Suppressor macrophage (primary cell): ENCODE results near the gene GLYATL1.
A peak's percentile ranks its signal among the peaks of the same experiment; 100 is the strongest.

Experiments used
- DNase-seq, 4 experiments: peaks; one replicate each; pipeline ENCODE4 v3.0.0-alpha.2; 2020 to 2022

Gene GLYATL1

DNA sequence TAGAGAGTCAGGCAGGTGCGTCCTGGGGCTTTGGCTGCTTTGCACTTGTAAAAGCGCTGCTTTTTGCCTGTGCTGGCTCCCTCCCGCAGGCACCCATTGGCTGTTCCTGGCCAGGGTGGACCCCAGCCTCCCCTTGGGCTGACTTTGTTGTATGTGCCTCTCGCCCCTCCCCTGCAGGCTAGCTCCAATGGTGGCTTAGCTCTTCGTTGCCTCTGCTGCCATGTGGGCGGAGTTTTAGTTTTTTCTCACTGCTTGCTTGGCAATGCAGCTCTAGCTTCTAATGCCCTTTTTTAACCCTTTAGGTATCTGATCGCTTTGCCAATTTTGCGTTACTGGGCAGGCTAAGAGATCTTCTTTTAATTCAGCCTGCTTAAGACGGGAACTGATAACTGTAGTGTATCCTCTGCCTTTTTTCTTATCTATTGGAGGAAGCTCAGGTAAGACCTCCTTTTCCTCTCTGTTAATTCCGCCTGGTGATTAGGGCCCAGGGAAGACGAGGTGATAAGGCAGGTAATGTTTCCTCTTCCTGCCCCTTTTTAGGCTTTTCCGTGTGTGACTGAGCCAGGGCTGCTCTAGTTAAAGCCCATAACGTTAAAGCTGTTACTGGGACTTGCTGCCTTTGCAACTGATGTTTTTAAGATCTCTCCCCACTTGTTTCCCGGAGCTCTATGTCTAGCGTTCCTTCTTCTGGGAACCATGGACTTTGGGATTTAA lies 11.7 kb upstream of the GLYATL1 start:
- peak in 2 of 4 experiments; percentile 15 to 18 for DNase-seq

DNA sequence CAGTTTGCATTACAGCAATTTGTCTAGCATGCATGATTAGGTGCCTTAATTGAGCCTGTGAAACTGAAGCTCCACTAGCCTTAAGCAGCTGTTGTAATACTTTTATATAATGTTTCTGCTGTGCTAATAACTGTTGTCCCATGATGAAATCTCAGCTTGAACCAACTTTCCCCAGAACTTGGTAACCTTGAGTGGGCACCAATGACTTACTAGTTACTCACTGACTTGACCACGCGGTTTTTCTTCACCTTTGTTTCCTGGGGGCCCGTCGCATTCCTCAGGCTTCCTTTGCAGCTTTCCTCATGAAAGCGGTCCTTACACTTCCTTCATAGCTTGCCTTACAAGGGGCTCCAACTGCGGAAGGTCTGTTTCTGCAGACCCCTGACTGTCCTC lies 11.2 kb upstream of the GLYATL1 start:
- DNase-seq: no peak

DNA sequence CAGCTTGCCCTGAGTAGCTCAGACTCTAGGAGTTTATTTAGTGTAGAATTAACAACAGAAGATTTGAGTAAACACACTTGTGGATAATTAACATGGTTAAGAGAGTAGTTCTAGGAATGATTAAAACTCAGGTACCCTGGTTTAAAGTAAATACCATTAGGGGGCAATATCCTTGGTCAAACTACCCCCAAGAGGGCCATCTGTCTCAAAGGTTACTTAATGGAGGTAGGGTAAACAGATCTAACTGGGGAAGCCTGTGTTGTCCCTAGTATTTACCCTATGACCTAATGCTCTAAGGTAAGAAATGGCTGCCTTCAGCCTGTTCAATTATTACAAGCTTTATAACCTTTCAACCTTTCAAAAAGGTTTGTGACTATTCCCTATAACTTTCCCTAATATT lies 10.6 kb upstream of the GLYATL1 start:
- no peak for DNase-seq

DNA sequence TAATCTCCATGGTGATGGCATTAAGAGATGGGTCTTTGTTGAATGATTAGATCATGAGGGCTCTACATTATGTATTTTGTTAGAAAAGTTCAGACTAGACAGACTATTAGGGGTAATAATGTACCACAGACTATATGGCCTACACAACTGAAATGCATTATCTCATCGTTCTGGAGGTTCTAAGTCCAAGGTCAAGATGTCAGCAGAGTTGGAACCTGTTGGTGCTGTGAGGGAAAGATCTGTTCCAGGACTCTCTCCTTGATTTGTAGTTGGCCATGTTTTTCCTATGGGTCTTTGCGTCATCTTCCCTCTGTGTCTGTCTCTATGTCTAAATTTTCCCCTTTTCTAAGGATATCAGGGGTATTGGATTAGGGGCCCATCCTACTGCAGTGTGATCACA lies 8.4 kb upstream of the GLYATL1 start:
- DNase-seq: no peak

DNA sequence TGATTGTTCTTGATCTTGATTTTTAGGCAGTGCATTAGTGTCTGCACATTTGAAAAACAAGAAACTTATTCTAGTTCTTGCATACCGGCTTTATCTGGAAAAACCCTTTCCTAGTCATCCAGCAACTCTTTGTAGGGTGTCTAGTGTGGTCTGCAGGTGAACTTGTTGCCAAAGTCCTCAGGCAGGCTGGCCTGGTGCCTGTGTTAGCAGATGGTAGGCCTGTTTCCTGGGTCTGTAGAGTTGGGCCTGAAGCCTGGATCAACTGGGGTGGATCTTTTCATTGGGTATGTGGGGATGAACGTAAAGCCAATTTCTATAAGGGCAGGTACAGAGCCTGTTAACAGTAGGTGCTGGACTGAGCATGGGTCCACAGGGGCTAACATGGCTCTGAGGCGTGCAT lies 5.6 kb upstream of the GLYATL1 start:
- DNase-seq: no peak

DNA sequence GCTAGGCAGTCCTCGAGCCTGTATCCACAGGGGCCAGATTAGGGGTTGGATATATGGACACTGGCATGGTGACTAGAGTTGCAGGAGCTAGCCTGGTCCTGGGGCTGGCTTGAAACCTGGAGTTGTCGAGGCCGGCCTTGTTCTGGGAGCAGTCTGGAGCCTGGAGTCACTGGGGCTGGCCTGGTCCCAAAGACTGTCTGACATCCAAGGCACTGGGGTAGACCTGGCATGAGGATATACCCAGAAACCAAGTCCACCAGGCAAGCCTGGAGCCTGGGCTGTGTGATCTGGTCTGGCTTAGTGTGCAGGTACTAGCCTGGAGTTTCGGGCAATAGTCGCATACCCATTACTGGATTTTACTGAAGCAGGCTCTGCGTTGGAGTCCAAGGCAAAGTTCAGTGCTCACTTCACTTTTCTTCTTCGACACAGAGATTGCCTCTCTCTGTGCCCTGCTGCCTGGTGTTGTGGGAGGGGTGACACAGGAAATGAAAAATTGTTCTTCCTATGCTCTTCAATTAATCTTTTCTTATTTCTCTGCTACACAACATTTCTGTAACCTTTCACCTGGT lies 4.3 kb upstream of the GLYATL1 start:
- no peak for DNase-seq

DNA sequence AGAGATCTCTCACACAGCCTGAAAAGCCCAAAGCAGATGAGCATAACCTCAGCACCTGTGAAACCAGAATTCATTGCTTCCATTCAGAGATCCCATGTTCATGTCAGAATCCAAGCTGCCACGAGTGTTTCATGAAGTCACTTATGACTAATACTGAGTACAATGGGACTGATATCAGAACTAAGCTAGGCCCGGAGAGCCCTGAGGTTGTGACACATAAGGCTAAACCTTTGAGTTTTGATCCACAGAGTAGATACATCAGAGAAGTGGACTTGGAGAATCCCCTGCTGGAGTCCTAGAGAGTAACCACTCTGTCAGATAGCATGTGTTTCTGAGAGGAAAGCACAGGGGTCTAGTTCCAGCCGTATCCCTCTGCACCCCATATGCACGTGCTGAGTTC lies 890 bp upstream of the GLYATL1 start:
- DNase-seq: no peak

DNA sequence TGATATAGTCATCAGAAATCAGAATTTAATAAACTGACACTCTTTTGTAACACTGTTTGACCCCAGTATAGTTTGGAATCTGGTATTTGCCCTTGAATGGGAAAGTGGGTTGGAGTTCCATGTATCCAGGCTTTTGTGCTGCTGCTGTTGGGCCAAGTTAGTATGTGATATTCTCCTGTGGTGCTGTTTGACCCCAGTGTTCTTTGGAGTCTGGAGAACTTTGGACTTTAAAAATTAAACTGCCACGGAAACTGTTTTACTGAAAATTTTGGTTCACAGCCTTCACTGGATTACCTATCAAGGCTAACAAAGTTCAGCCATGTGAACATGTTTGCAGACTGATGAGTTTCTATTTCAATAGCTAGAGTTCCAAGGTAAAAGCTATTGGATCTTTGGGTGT lies 740 bp downstream of the GLYATL1 start:
- no peak for DNase-seq

DNA sequence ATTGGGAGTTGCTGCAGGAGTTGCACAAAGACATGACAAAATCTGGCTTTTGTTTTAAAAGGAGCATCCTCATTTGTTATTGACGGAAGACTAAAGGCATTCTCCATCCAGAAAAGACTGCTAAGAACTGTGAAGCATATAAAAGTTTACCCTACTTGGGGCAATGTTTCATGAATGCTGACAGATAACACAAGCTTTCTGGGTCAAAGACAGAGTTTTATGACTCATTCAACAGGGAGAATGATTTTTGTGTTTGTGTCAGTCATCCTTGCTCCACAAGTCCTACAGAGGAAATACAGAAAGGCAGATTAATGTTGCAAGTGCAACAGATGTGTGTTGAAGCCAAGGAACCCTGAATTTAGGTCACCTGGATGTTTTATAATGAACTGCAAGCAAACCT lies 2.5 kb downstream of the GLYATL1 start:
- DNase-seq: no peak

DNA sequence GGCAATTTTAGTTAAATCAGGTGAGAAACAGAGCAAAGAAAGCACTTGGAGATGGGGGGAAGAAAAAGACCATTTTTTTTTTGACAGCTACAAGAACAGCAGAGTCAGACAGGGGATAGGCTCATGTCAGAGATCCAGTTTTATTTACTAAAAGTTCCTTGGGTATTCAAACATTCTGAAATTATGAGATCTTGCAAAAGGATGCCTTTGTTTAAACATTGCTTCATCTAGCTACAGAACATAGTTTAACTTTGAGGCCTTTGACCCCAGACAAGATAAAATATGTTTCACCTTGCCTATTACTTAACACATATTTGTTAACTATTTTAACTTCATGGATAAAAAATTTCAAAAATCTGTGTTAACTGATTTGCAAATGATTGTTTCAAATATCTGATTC lies 6.4 kb downstream of the GLYATL1 start:
- no peak for DNase-seq

DNA sequence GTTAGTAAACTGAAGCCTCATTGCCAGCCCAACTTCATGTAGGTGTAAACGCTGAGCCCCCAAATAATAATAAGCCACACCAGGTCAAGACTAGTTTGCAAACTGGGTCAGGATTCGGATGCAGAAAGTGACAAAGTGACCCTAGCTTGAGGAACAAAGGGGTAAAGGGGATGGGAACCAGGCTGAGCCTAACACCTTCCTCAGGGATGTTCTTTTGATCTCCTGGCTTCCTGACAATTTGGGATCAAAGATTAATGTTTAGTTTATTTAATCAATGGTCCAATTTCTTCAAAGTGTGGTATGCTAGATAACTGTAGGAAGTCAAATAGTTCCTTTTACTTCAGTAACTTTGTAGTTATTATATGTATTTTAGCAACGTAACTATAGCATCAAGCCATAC lies 9.9 kb downstream of the GLYATL1 start:
- no peak for DNase-seq

DNA sequence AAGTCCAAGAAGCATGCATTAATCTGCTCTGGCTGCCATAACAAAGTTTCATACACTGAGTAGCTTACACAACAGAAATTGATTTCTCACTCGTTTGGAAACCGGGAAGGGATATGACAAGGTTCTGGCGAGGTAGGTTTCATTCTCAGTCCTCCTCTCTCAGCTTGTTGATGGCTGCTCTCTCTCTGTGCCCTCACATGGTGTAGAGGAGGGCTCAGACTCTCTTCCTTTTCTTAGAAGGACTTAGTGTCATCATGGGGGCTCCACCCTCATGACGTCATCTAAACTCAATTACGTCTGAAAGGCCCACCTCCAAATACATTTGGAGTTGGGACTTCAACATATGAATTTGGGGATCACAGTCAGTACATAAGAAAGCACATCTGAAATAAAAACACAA lies 18.6 kb downstream of the GLYATL1 start:
- peak in 2 of 4 experiments; percentile 3 to 4 for DNase-seq

DNA sequence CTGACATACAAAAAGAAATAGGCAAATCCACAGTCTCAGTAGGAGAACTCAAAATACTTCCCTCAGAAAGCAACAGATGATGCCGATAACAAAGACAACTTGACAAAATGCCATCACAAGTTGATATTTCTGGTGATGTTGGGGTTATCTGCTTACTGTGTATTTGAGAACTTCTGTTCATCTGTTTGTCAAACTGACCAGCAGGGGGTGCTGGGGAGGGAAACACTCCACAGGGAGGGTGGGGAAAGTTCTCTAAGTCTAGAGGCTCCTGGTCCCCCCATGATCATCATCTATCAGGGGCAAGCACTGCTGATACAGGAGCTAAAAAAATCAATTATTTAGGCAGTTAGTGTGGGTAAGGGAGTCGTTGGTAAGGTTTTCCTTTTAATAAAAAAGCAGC lies 19.2 kb downstream of the GLYATL1 start:
- peak; percentile 74 to 86 (median 82) for DNase-seq

DNA sequence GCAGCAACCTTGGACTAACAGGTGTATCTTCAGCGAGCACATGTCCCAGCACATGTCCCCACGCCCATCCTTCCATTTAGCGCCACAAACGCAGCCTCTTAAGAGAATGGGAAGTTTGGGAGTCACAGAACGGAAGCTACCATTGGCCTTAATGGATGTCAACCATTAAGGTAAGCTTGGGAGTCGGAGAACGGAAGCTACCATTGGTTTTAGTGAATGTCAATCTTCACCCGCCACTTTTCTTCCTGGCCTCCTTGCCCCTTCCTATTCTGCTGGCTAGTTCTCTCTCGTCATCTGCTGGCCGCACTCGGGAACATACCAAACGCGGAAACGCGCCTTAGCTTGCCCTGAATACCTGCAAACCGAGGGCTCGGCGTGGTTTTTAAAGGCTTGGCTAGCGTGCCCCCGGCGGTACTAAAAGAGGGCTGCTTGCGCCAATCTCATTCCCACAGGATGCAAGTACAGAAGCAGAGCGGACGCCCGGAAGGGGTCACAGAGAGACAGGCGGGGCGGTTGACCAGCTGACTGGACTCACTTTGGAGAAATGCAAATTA lies 24.3 kb downstream of the GLYATL1 start:
- DNase-seq: peak in 1 of 4 experiments; percentile 3

DNA sequence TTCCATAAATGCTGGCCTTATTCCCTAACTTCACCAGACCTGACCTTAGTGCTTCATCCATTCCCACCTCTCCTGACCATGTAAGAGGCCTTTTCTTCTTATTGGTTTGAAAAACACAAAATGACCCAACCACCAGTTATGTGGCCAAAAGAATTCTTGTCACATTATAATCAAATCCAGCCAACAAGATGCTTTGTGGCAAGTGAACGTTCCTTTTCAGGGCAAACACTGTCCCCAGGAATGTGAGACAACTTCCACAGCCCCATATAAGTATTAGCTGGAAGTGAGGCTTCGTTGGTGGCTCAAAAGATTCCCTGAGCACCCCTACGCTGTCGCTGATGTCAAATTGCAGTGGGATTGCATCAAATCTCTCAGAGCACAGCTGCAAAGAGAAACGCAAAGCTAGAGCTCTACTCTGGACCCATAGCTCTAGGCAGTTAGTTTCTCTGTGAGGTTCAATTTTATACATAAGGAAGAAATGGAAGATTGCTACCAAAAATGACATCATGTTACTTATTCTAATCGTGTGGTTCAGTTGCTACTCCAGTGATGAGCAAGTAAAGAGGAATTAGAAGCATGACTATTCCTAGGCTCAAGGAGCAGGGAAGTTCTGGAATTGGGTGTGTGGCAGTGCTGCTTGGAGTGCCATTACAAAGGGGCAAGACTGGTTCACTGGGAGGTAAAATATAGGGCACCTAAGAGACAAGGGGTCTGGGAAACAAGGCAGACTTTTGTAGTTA lies 26.1 kb downstream of the GLYATL1 start:
- no peak for DNase-seq

DNA sequence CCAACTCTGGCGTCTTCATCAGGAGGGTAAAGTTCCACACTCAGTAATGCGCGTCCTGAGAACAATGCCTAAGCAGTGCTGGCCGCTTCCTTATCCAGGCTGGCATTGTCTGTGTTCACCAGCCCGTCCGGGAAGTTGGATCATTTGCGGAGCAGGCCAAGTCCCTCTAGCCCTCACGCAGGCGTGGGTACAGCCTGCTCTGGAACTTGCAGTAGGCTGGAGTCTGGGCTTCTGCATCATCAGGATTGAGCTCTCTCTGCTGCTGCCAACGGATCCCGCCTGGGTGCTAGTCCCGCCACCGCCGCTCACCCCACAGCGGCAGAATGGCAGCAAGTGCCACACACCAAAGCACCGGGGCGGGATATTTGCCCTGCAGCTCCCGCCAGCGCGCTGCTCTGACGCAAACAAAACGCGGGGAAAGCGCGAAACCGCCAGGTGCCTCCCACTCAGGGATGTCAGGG lies 29.0 kb downstream of the GLYATL1 start:
- no peak for DNase-seq

DNA sequence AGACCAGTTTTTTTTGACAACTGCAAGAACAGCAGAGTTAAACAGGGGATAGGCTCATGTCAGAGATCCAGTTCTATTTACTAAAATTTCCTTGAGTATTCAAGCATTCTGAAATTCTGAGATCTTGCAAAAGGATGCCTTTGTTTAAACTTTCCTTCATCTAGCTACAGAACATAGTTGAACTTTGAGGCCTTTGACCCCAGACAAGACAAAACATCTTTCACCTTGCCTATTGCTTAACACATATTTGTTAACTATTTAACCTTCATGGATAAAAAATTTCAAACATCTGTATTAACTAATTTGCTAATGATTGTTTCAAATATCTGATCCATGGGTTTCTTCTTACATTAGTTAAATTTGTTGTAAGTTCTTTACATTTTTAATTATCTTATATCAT lies 38.2 kb downstream of the GLYATL1 start:
- no peak for DNase-seq

DNA sequence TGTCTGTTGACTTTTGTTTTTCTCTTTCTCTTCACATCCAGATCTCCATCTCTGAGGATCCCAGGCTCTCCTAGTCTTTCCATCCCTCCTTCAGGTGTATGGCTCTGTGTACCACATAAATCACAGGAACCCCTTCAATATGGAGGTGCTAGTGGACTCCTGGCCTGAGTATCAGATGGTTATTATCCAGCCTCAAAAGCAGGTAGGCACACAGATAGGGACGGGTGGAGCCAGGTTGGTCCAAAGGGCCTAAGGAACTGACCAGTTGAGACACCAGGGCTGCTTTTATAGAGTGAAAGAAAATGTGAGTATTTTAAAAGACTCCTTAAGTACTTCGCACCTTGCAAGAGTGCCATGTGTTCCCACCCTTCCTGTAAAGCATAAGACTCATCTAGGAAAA lies 39.9 kb downstream of the GLYATL1 start:
- DNase-seq: no peak

DNA sequence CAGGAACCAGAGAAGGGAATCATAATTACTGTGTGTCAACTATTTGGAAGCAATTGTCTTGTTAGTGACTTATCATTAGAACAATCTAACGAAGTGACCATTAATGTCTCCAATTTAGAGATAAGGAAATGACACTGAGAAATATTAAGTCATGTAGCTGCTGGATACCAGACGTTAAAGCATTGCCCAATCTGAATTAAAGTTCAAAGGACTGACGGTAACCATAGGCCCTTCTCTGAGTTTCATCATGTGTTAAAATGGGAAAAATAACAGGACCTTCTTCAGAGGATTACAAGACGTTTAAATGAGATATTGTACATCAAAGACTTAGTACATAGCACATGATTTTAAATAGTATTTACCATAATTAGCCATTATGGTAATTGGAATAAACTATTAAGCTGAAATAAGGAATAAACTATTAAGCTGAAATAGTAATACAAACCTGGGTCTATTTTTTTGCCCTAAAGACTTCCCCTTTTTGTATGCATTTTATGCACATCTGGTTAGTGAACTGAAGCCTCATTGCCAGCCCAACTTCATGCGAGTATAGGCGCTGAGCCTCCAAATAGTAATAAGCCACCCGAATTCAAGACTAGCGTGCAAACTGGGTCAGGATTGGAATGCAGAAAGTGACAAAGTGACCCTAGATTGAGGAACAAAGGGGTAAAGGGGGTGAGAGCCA lies 41.0 kb downstream of the GLYATL1 start:
- DNase-seq: no peak

DNA sequence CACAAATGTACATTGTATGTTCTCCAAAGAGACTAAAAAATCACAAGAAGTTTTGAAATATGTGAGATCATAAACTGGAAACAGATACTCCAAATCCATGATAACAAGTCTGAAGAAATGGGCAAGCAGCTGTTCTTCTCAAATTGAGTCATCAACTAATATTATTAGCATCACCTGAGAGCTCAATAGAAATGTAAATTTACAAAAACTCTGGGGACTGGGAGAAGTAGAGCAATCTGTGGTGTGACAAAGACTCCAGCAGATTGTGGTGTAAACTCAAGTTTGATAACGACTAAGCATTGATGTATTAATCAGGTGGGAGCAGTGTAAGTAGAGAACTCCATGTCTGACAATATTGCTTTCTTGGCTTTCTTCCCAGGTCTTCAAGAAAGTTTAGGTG lies 53.2 kb downstream of the GLYATL1 start:
- no peak for DNase-seq

DNA sequence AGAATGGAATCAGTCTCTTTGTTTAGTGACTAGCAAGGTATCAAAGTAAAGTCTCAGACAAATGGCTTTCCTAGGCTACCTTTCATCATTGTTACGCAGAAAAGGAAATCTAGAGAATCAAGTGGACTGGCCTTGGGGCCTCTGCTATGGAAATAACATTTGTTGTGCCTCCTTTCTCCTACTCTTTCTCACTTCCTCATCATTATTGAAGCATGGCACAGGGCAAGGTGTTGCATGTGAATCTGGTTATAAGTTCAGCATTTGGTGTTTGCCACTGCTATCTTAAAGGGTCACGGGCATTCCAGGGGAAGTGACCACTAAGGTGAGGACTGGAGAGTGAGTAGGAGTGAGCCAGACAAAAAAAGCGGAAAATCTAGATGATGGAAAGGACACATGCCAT lies 54.9 kb downstream of the GLYATL1 start:
- no peak for DNase-seq

DNA sequence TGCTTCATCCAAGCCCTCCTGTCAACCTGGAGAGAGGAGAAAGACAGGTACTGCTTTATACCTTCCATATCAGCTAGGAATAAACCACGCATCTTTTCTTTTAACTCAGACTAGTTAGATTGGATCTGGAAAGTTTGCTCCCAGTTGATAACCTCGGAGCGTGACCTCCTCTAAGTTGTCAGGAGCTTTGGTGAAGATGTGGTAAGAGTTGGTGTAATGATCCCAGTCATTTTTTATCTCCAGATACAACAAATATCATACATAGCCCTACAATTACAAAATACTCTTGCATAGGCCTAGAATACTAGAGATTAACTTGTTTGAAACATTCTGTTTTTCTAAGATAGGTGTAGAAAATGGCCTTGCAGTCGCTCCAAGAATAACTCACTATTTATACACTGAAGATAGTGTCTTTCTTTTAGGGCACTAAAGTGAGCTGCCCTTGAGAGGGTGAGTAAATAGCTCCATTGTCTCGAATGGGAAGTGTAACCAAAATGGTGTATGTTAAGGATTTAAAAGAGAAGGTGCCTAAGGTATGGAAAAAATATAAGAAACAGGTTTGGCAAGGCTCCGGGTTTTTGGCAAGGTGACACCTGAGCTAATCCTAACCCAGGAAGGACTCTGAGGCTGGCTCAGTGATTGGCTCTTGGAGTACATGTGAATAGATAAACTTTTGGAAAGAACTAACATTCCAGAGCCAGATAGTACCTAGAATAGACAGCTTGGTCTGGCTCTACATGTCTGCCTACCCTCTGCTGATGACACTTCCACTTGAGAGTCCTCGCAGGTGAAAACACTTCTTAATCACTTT lies 59.4 kb downstream of the GLYATL1 start:
- no peak for DNase-seq
